CD4-positive, alpha-beta T cell treated with Interleukin-4 for 1 hour (primary cell): ENCODE results near the gene DNAJC25.
A peak's percentile ranks its signal among the peaks of the same experiment; 100 is the strongest.
"Not testable (repeated sequence)": the region's sequence is repeated elsewhere in the genome, so short reads cannot be mapped to it uniquely, and the experiment has no call there.

ENCODE experiments used
- DNase-seq, 2 donors: peaks; one replicate each; pipeline ENCODE4 v3.0.0-alpha.2; 2020 to 2022

DNAJC25 gene

GRCh38 chr9:111631214-111631971 lies at the start of gene DNAJC25:
Gene DNAJC25, plus strand, starts transcription at chr9:111631334. Its CDS starts 74 bp downstream, at chr9:111631408.
- DNase-seq, result peak; percentile 98 to 99

- DNase-seq, result no peak
Measured at GRCh38 chr9:111582888-111583287, 48.2 kb upstream of the DNAJC25 start.

DNA sequence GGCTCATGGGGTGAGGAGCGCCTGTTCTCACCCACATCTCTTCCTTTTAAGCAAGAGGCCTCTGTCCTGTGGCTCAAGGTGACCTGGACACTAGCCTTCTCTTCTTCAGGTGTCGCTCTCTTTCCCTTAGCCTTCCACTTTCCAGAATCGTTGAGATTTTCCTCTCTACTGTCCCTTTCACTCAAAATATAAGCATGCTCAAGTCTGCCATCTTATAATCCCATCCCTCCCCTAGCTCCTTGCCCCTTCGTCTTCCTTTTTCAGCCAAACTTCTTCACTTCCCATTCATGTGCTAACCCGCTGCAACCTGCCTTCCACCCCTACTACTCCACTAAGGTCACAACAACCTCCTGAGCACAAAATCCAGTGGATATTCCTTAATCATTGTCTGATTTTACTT lies 44.8 kb upstream of the DNAJC25 start:
- no peak for DNase-seq

DNA sequence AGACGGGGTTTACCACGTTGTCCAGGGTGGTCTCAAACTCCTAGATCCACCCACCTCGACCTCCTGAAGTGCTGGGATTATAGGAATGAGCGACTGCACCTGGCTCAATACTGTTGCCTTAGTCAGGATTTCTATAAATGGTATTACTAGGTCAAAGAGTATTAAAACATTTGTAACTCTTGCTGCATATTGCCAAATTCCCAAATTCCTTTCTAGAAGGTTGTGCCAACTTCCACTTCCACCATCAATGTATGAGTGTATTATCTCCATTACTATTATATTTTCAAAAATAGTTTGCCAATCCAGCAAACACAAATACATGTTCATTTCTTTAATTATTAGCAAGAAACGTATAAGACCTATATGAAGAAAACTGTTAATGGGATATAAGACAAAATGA lies 42.3 kb upstream of the DNAJC25 start:
- no peak for DNase-seq

DNA sequence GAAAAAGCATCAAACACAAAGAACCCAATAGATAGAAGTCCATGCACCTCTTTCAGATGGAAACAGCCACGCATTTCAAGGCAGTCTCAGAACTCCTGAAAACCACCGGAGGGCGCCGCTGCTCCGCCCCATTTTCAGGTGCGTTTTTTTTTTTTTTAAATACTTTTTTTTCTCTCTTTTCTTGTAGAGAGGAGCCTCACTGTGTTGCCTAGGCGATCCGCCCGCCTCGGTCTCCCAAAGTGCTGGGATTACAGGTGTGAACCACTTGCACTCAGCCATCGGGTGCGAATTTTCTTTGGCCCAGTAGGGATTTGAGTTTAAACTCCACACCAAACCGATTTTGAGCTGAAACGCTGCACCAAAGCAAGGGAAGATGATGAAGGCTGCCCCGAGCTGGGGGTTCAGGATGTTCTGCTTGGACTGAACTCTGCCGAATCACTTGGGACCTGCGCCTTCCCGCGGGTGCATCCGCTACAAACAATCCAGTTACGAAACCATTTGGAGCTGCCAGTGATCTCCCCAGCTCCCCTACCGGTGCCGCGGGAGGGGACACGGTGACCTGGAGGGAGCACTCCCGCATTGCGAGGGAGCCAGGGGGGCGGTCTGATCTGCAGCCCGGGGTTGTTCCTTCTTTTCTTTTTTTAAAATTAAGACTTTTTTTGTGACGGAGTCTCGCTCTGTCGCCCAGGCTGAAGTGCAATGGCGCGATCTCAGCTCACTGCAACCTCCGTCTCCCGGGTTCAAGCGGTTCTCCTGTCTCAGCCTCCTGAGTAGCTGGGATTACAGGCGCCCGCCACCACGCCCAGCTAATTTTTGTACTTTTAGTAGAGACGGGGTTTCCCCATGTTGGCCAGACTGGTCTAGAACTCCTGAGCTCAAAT lies 33.0 kb upstream of the DNAJC25 start:
- peak; percentile 60 to 69 for DNase-seq

DNA sequence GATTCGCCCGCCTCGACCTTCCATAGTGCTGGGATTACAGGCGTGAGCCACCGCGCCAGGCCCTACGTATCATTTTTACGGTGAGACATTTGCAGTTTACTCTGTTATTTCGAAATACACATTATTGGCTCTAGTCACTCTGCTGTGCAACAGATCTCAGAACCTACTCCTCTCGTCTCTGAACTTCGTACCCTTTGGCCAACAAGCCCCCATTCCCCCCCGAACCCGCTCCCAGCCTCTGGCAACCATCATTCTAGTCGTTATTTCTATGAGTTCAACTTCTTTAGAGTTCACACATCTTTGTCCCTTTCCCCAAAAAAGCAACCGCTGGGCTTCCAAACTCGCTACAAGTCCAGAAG lies 32.4 kb upstream of the DNAJC25 start:
- DNase-seq, result peak in 1 of 2 donors; percentile 2

- peak in 1 of 2 donors; percentile 17 for DNase-seq
Measured at GRCh38 chr9:111599092-111599954, 31.8 kb upstream of the DNAJC25 start, which contains the start of gene PTGR1. Gene PTGR1, minus strand, starts transcription at chr9:111599647. Its CDS starts 2,225 bp downstream, at chr9:111597422.

DNA sequence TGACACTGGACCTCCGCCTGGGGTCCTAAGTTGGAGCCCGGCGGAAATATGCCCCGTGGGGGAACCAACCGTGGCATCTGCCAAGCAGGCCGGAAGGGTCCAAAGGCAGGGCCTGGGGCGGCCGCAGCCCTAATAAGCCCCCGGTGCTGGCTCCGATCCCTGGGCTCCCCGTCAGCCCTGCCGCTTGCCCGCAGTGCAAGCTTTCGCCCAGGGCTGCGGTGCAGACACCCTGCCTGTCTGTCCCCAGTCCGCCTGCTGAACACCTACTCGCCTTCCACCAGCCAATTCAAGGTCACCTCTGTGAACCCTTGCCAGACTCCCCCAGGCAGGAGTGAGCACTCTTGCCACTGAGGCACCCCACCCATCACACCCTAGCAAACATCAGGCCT lies 31.2 kb upstream of the DNAJC25 start:
- DNase-seq, result no peak

DNA sequence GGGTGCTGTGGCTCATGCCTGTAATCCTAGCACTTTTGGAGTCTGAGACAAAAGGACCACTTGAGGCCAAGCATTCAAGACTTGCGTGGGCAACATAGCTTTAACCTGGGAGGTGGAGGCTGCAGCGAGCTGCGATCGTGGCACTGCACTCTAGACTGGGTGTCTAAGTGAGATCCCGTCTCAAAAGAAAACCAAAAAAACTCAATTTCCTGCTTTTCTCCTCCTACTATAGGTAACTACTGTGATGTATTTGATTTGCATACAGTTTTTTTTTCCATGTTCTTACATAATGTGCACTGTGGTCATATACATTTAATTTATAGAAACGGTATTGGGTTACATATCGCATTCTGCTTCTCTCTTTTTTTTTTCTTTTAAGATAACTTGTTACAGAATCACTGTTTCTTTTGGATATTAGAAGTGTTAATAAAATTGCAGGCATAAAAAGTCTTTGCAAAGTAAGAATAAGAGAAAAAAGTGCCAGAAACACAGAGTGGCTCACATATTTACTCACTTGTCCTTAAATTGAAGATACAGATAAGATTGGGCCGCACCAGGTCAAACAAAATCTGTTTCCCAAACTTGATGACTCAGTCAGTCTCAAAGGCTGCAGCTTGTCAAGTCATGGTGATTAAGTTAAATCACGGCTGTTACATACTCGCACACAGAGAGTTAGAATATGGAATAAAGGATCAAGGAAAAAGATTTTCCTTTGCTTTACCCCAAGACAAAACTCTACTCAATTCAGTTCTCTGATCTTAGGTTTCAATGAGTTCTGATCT lies 29.7 kb upstream of the DNAJC25 start:
- DNase-seq, result no peak

DNA sequence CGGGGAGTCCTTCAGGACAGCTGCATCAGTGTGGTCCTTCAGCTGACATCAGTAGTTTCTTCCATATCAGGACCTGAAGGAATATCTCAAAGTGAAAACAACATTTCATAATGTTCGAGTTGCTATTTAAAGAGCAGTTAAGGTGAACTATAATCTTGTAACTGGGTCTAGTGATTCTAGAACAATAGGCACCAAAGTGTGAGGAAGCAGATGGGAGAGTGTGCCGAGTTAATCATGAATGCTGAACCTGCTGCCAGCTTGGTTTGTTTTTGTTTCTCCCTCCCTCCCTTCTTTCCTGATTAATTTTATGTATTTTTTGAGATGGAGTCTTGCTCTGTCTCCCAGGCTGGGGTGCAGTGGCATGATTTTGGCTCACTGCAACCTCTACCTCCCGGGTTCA lies 28.1 kb upstream of the DNAJC25 start:
- DNase-seq, result no peak

DNA sequence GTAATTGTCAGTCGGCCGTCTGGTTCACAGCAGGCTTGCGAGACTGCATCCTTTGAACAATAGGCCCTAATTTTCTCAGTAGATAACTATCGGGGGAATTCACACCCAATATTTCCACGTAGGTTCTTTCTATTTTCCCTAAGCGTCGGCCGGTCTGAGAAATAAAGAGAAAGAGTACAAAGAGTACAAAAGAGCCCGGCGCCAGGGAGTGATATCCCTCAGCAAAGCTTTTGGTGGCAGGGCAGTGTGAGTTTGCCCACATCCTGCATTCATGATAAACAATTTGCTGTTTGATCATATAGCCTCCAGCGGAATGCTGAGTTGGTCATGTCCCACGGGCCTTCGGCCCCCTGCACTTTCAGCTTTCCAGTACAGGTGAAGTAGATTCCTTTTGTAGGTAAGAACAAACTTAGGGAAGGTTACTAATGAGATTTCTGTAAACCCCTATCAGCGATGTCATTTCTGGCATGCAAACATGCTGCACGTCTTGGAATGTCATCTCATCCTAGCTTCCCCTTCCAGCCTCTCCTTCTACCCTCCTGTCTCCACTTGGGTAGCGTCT lies 27.0 kb upstream of the DNAJC25 start:
- no peak for DNase-seq

GRCh38 chr9:111605041-111605559 lies 26.0 kb upstream of the DNAJC25 start:
- no peak for DNase-seq

DNA sequence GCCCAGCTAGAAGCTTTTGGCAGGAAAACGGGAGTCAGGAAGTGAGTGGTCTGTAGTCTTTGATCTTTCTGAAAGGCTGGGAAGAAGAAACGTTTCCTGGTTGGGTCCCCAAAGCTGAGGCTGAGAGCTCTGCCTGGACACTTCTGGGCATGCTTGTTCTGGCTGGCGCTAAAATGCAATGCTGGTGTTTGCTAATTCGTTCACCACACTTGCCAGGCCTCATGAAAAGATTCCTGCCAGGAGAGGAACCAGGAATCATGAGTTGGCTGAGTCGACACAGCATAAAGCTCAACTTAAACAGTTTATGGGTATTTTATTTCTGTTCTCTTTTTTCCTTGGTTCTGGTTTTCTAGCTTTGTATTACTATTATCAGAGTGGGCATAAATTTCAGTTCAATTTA lies 21.0 kb upstream of the DNAJC25 start:
- no peak for DNase-seq

DNA sequence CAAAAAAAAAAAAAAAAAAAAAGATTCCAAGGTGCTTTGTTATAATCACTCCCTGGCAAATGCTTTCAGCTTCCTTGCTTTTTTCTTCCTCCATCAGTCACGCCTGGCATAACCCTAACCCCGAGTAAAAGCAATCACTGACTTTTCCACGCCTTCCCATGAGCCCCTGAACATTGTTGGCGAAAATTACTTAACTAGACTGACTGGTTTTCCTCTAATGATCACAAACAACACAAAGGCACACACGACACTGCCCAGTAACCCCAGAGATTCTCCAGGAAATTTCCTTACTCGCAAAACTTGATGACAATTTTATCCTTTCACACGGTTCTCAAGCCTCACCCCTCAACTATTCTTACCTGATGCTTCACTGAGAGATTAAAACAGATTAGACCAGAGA lies 20.3 kb upstream of the DNAJC25 start:
- DNase-seq, result no peak

- DNase-seq, result no peak
Measured at GRCh38 chr9:111613436-111614040, 17.6 kb upstream of the DNAJC25 start.

GRCh38 chr9:111615928-111616327 lies 15.2 kb upstream of the DNAJC25 start:
- DNase-seq, result no peak

DNA sequence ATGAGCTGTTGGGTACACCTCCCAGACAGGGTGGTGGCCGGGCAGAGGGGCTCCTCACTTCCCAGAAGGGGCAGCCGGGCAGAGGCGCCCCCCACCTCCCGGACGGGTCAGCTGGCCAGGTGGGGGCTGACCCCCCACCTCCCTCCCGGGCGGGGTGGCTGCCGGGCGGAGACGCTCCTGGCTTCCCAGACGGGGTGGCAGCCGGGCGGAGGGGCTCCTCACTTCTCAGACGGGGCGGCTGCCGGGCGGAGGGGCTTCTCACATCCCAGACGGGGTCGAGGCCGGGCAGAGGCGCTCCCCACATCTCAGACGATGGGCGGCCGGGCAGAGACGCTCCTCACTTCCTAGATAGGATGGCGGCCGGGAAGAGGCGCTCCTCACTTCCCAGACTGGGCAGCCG lies 13.8 kb upstream of the DNAJC25 start:
- DNase-seq, result not testable (repeated sequence)

DNA sequence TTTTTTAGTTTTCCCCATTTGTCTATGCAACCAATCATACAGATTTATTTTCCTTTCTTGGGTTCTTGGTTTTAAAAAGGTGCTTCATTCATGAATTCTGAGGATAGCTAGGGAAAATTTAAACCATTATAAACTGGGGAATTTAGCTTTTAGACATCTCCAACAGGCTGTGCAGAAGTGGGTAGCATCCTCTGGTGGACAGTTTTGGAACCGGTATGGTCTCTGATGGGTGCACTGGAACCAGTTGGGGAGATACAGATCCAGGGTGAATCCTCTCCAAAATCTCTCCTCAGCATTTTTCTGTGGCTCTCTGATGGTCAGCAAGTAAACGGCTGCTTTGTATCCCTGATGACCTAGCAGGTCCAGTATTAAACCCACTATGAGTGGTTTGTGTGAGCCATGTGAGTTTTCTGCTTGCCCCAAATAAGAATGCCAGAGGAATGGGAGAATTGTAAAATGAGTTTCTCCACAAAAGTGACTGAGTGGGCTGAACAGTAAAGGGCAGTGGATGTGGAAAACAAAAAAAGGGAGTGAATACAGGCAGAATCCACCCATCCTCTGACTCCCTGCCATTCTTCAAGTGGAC lies 9.1 kb upstream of the DNAJC25 start:
- DNase-seq, result peak in 1 of 2 donors; percentile 22

GRCh38 chr9:111622626-111623025 lies 8.5 kb upstream of the DNAJC25 start:
- DNase-seq, result peak in 1 of 2 donors; percentile 36

DNA sequence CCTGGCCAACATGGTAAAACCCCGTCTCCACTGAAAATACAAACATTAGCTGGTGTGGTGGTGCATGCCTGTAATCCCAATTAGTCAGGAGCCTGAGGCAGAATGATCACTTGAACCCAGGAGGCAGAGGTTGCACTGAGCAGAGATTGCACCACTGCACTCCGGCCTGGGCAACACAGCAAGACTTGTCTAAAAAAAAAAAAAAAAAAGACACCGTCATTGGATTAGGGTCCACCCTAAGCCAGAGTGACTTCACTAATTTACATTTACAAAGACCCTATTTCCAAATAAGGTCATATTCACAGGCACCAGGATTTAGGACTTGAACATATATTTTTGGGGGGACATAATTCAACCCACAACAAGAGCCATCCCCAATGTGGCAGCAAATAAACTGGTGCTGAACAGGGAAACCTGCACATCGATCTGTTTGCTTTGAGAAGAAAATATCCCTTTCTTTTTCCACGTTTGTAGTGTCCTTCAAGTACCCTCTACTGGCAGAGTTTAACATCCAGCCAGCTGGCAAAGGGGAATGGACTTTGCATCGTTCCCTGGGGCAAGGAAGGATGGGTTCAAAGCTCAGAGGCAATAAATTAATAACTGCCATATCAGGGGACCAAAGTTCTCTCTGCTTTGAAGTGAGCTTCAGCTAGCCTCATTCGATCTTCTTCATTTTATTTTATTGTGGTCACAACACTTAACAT lies 3.7 kb upstream of the DNAJC25 start:
- no peak for DNase-seq
